Smooth muscle cell (in vitro differentiated cells): Measurements from ENCODE around the gene CUL3. TPM values are rescaled to one million over a fixed set of nuclear protein-coding genes. Genes with fewer than 3 reads are reported as not detected.

Experiments
- DNase-seq: peaks from one replicate; lab custom pipeline; 2025; ENCODE audit not compliant: unreplicated experiment; lab: John Stamatoyannopoulos, UW
- H2AFZ ChIP-seq: fragments of 200-600 bp; sonication (generic); 2 replicates; pipeline ENCODE4 v1.6.0; 2016; ENCODE audit warnings: antibody characterized with exemption, low read depth, mild to moderate bottlenecking
- H3F3A ChIP-seq: fragments of 200-600 bp; sonication (generic); 2 replicates; pipeline ENCODE4 v1.6.0; 2017; ENCODE audit warnings: antibody characterized with exemption, low read depth
- H3K27ac ChIP-seq: fragments of 200-600 bp; sonication (generic); 2 replicates; pipeline ENCODE4 v1.5.1; 2016; ENCODE audit warnings: low read depth, mild to moderate bottlenecking
- H3K27me3 ChIP-seq: fragments of 200-600 bp; sonication (generic); 2 replicates; pipeline ENCODE4 v1.6.1; 2016; ENCODE audit warnings: low read depth, mild to moderate bottlenecking
- H3K36me3 ChIP-seq: fragments of 200-600 bp; sonication (generic); 2 replicates; pipeline ENCODE4 v1.5.1; 2016; ENCODE audit warnings: low read depth
- H3K4me1 ChIP-seq: fragments of 200-600 bp; sonication (generic); 2 replicates; pipeline ENCODE4 v1.5.1; 2016; ENCODE audit warnings: low read depth
- H3K4me2 ChIP-seq: fragments of 200-600 bp; sonication (generic); 2 replicates; pipeline ENCODE4 v1.6.0; 2016; ENCODE audit warnings: mild to moderate bottlenecking
- H3K4me3 ChIP-seq: fragments of 200-600 bp; sonication (generic); 2 replicates; pipeline ENCODE4 v1.5.1; 2016; ENCODE audit warnings: mild to moderate bottlenecking
- H3K79me2 ChIP-seq: fragments of 200-600 bp; sonication (generic); 2 replicates; pipeline ENCODE4 v1.6.0; 2016; ENCODE audit warnings: low read depth, mild to moderate bottlenecking
- H3K9ac ChIP-seq: fragments of 200-600 bp; sonication (generic); 2 replicates; pipeline ENCODE4 v1.6.0; 2016; ENCODE audit warnings: low read depth
- H3K9me3 ChIP-seq: fragments of 200-600 bp; sonication (generic); replicated peaks from 2 replicates; pipeline ENCODE4 v1.5.1; 2016; ENCODE audit warnings: low read depth
- H4K20me1 ChIP-seq: fragments of 200-600 bp; sonication (generic); 2 replicates; pipeline ENCODE4 v1.6.0; 2016; ENCODE audit warnings: low read depth
- WGBS: methylation state at CpG from one replicate; pipeline ENCODE4 v1.1.7; 2016; ENCODE audit warnings: low lambda C conversion rate; 5-methylcytosine and 5-hydroxymethylcytosine counted together
- polyA plus RNA-seq: library from polyadenylated mRNA; unstranded; fragments of >200 nt; fragmentation: Nextera tagmentation; extraction: Ambion mirVana; gene quantifications from 2 replicates; pipeline ENCODE4 v1.2.1, GENCODE V29; 2016
- total RNA-seq: library from RNA; depleted of rRNA; stranded (reverse); fragments of >200 nt; gene quantifications from 2 replicates; pipeline ENCODE4 v1.2.3, GENCODE V29; 2014
- TF ChIP-seq, protein P1 (sequence below): fragments of 200-600 bp; sonication (generic); IDR thresholded peaks from 2 replicates; pipeline ENCODE4 v1.5.1; 2017; ENCODE audit warnings: borderline replicate concordance, mild to moderate bottlenecking, antibody characterized with exemption; ENCODE audit not compliant: insufficient read depth, poor library complexity, severe bottlenecking

CUL3 gene
- total and polyA plus RNA-seq, 2 experiments from 2014 or later, result 65.8 to 109 TPM

DNA sequence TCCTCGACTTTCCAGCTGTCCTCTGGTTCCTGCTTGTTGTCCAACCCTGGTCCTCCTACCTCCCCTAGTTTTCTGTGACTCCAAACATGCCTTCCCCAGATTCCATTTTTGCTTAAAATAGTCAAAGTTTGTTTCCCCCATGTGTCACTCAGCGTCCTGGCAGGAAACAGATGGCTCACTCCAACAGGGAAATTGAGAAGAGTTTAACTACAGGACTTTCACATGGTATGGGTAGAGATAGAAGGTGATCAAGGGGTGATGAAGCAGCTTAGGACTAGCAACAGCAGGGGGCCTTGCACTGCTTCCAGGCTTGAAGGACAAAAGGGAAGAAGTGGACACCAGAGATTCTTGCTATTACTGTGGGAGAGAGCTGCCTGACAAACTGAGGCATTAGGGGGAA lies 6.1 kb upstream of the CUL3 start:
- H4K20me1 ChIP-seq, result no peaks in the 10 kb centered on the region
- H3K4me3 ChIP-seq, result no peak overlapping the region
- no peak overlapping the region for H3K4me2 ChIP-seq
- H3F3A ChIP-seq, result no peaks in the 10 kb centered on the region
- H3K27me3 ChIP-seq, result no peaks in the 10 kb centered on the region
- H3K4me1 ChIP-seq, result no peaks in the 10 kb centered on the region
- H3K27ac ChIP-seq, result no peak overlapping the region
- no peak overlapping the region for H3K9ac ChIP-seq
- WGBS, result 81% methylated on average over 2 of the region's 2 CpGs
- TF ChIP-seq, protein P1, sequence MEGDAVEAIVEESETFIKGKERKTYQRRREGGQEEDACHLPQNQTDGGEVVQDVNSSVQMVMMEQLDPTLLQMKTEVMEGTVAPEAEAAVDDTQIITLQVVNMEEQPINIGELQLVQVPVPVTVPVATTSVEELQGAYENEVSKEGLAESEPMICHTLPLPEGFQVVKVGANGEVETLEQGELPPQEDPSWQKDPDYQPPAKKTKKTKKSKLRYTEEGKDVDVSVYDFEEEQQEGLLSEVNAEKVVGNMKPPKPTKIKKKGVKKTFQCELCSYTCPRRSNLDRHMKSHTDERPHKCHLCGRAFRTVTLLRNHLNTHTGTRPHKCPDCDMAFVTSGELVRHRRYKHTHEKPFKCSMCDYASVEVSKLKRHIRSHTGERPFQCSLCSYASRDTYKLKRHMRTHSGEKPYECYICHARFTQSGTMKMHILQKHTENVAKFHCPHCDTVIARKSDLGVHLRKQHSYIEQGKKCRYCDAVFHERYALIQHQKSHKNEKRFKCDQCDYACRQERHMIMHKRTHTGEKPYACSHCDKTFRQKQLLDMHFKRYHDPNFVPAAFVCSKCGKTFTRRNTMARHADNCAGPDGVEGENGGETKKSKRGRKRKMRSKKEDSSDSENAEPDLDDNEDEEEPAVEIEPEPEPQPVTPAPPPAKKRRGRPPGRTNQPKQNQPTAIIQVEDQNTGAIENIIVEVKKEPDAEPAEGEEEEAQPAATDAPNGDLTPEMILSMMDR, result no peak
- no peaks in the 10 kb centered on the region for H3K36me3 ChIP-seq
- DNase-seq, result no peak
- no peaks in the 10 kb centered on the region for H3K79me2 ChIP-seq
- H2AFZ ChIP-seq, result no peak overlapping the region
- no peaks in the 10 kb centered on the region for H3K9me3 ChIP-seq

GRCh38 chr2:224586127-224586695 lies 1.0 kb upstream of the CUL3 start:
- TF ChIP-seq, protein P1, result no peak
- H3K27me3 ChIP-seq, result no peaks in the 10 kb centered on the region
- peak overlapping the region; percentile 88 for H3K4me3 ChIP-seq
- H3K27ac ChIP-seq, result no peak overlapping the region
- 59% methylated on average over 7 of the region's 7 CpGs for WGBS
- H3K79me2 ChIP-seq, result peaks cover 33% of the 10 kb centered on the region
- no peaks in the 10 kb centered on the region for H3F3A ChIP-seq
- peaks cover 15% of the 10 kb centered on the region for H3K4me1 ChIP-seq
- H3K36me3 ChIP-seq, result no peaks in the 10 kb centered on the region
- H3K9ac ChIP-seq, result no peak overlapping the region
- peak overlapping the region; percentile 79 for H2AFZ ChIP-seq
- no peaks in the 10 kb centered on the region for H3K9me3 ChIP-seq
- H4K20me1 ChIP-seq, result peaks cover 32% of the 10 kb centered on the region
- H3K4me2 ChIP-seq, result peak overlapping the region; percentile 88
- no peak for DNase-seq

GRCh38 chr2:224584785-224585210 lies 365 bp downstream of the CUL3 start:
- Histone ChIP-seq H3K4me1 (peaks cover 20% of the 10 kb centered on the region), H4K20me1 (peaks cover 47% of the 10 kb centered on the region), H3K79me2 (peaks cover 47% of the 10 kb centered on the region), H3K27me3 (no peaks in the 10 kb centered on the region), H3K4me3 (peak overlapping the region; percentile 88), H3K9ac (peak overlapping the region; percentile 97), H3K27ac (peak overlapping the region; percentile 88), H2AFZ (no peak overlapping the region), H3K9me3 (no peaks in the 10 kb centered on the region), H3K4me2 (peak overlapping the region; percentile 81), H3K36me3 (no peaks in the 10 kb centered on the region), H3F3A (no peaks in the 10 kb centered on the region)
- WGBS, result 0% methylated on average over 16 of the region's 62 CpGs
- DNase-seq, result peak; percentile 55
- TF ChIP-seq, protein P1, result no peak
